Keratinocyte (primary cell): ENCODE data around the gene AXL. TPM values are rescaled to one million over a fixed set of nuclear protein-coding genes. Genes with fewer than 3 reads are reported as not detected.

Experiments
- DNase-seq: peaks from one replicate; pipeline ENCODE4 v3.0.0-alpha.2; 2011; ENCODE audit warnings: low read depth, missing footprints, low spot score
- FAIRE-seq: peaks from 2 replicates; lab custom pipeline; 2011; peaks lifted over from hg19 to GRCh38; lab: Jason Lieb, UNC
- H2AFZ ChIP-seq: 2 replicates; pipeline ENCODE4 v1.6.0; 2012; ENCODE audit warnings: low read length, control low read depth, inconsistent platforms; ENCODE audit not compliant: control insufficient read depth
- H3K27ac ChIP-seq: 2 replicates; pipeline ENCODE4 v1.5.1; 2011; ENCODE audit warnings: low read length; ENCODE audit not compliant: control insufficient read depth, insufficient read depth
- H3K27me3 ChIP-seq: 3 replicates; pipeline ENCODE4 v1.6.0; 2011; ENCODE audit warnings: low read length; ENCODE audit not compliant: control insufficient read depth, insufficient read depth; ENCODE audit errors: extremely low read depth
- H3K36me3 ChIP-seq, 2 experiments: 2 replicates in 1 of 2; 3 replicates in 1 of 2; pipeline ENCODE4 v1.5.1; 2011; ENCODE audit warnings: low read length in 2 of 2, mild to moderate bottlenecking in 1 of 2; ENCODE audit not compliant: control insufficient read depth in 2 of 2, insufficient read depth in 2 of 2; ENCODE audit errors: extremely low read depth in 1 of 2
- H3K4me1 ChIP-seq: 3 replicates; pipeline ENCODE4 v1.5.1; 2011; ENCODE audit warnings: low read length; ENCODE audit not compliant: control insufficient read depth, insufficient read depth; ENCODE audit errors: extremely low read depth
- H3K4me2 ChIP-seq: 3 replicates; pipeline ENCODE4 v1.6.0; 2011; ENCODE audit warnings: low read depth, low read length; ENCODE audit not compliant: control insufficient read depth, insufficient read depth; ENCODE audit errors: extremely low read depth
- H3K4me3 ChIP-seq, 3 experiments: fragments of 200-600 bp in 1 of 3; sonication (generic) in 1 of 3; 2 replicates in 2 of 3; 3 replicates in 1 of 3; pipeline ENCODE4 v1.5.1; 2011 to 2016; ENCODE audit warnings: low read length in 3 of 3, mild to moderate bottlenecking in 3 of 3, control low read depth in 2 of 3, inconsistent platforms in 1 of 3, low read depth in 1 of 3, mixed read lengths in 1 of 3, mixed run types in 1 of 3, moderate library complexity in 1 of 3; ENCODE audit not compliant: control insufficient read depth in 2 of 3, insufficient read depth in 2 of 3; ENCODE audit errors: extremely low read depth in 1 of 3
- H3K79me2 ChIP-seq: 2 replicates; pipeline ENCODE4 v1.6.0; 2012; ENCODE audit warnings: low read length; ENCODE audit not compliant: control insufficient read depth, insufficient read depth
- H3K9ac ChIP-seq: 3 replicates; pipeline ENCODE4 v1.6.0; 2011; ENCODE audit warnings: low read length; ENCODE audit not compliant: control insufficient read depth, insufficient read depth; ENCODE audit errors: extremely low read depth
- H3K9me1 ChIP-seq: 3 replicates; pipeline ENCODE4 v1.6.0; 2011; ENCODE audit warnings: low read length; ENCODE audit not compliant: control insufficient read depth, insufficient read depth; ENCODE audit errors: extremely low read depth
- H3K9me3 ChIP-seq: 2 replicates; pipeline ENCODE4 v1.5.1; 2012; ENCODE audit warnings: low read depth, low read length; ENCODE audit not compliant: control insufficient read depth
- H4K20me1 ChIP-seq: 3 replicates; pipeline ENCODE4 v1.6.0; 2011; ENCODE audit warnings: low read length; ENCODE audit not compliant: control insufficient read depth, insufficient read depth; ENCODE audit errors: extremely low read depth
- CTCF ChIP-seq, 3 experiments: IDR thresholded peaks in 1 of 3; conservative IDR thresholded peaks in 1 of 3; optimal IDR thresholded peaks in 1 of 3; 2 replicates in 2 of 3; 3 replicates in 1 of 3; pipeline versions ENCODE3 to v1.5.1; 2011; ENCODE audit warnings: low read length in 3 of 3, mild to moderate bottlenecking in 3 of 3, moderate library complexity in 2 of 3, control low read depth in 1 of 3, inconsistent platforms in 1 of 3; ENCODE audit not compliant: insufficient read depth in 2 of 3; ENCODE audit errors: extremely low read depth in 1 of 3
- EZH2 ChIP-seq: IDR thresholded peaks from one replicate; pipeline ENCODE4 v1.6.1; 2012; ENCODE audit warnings: inconsistent platforms, mild to moderate bottlenecking, low read length, moderate library complexity
- dilution Hi-C: fragments of 300-500 bp; cut with MboI; formaldehyde crosslinking; loops from one replicate; pipeline ENCODE4 v1.7.0; 2020; ENCODE audit warnings: low sequenced_read_pairs; ENCODE audit not compliant: extremely low pct_ligation_motif_present
- polyA plus RNA-seq, 5 experiments: library from polyadenylated mRNA; depleted of rRNA in 3 of 5; stranded (reverse) in 3 of 5; stranded (forward) in 1 of 5; unstranded in 1 of 5; fragments of >200 nt; gene quantifications; 1 replicate in 1 of 5; 2 replicates in 3 of 5; 3 replicates in 1 of 5; pipeline versions ENCODE4 v1.2.1 to v1.2.3, GENCODE V29; 2011 to 2012; ENCODE audit warnings: missing spikeins in 2 of 5, low read depth in 1 of 5, low replicate concordance in 1 of 5

AXL gene
- polyA plus RNA-seq, 1 donor (not counting 4 experiments of a cell fraction or from before 2014, with no cell fraction given) = 21.7 TPM

GRCh38 chr19:41233748-41234240, 14.8 kb downstream of the AXL start:
- DNase-seq (no peak), FAIRE-seq (no peak)
- H3K9me1 ChIP-seq = no peaks in the 10 kb centered on the region
- no peak overlapping the region for H3K9ac ChIP-seq
- no peak overlapping the region for H3K4me2 ChIP-seq
- H3K4me1 ChIP-seq = no peaks in the 10 kb centered on the region
- no peaks in the 10 kb centered on the region for H3K27me3 ChIP-seq
- no peaks in the 10 kb centered on the region for H3K9me3 ChIP-seq
- no peak overlapping the region for H2AFZ ChIP-seq
- peaks cover 5 to 25% of the 10 kb centered on the region in 2 experiments for H3K36me3 ChIP-seq
- no peaks in the 10 kb centered on the region for H4K20me1 ChIP-seq
- dilution Hi-C loops = no loop called here
- H3K27ac ChIP-seq = no peak overlapping the region
- H3K4me3 ChIP-seq = no peak overlapping the region
- peaks cover 2% of the 10 kb centered on the region for H3K79me2 ChIP-seq
- no peak for TF ChIP-seq CTCF (optimal IDR thresholded peaks at IDR 0.05 in 1 of 3, IDR thresholded peaks at IDR 0.05 in 1 of 3, conservative IDR thresholded peaks at IDR 0.05 in 1 of 3; ENCODE audit: extremely low read depth in 1 of 3, insufficient read depth in 2 of 3, low read length in 3 of 3)
- no peak for TF ChIP-seq EZH2

GRCh38 chr19:41234512-41235168, 15.6 kb downstream of the AXL start:
- TF ChIP-seq CTCF (optimal IDR thresholded peaks at IDR 0.05 in 1 of 3, IDR thresholded peaks at IDR 0.05 in 1 of 3, conservative IDR thresholded peaks at IDR 0.05 in 1 of 3; ENCODE audit: extremely low read depth in 1 of 3, insufficient read depth in 2 of 3, low read length in 3 of 3) (no peak), EZH2 (no peak)
- FAIRE-seq = no peak
- no peak overlapping the region for H3K27ac ChIP-seq
- no peaks in the 10 kb centered on the region for H3K4me1 ChIP-seq
- DNase-seq = no peak
- H3K4me3 ChIP-seq = no peak overlapping the region
- no peak overlapping the region for H3K4me2 ChIP-seq
- no peak overlapping the region for H2AFZ ChIP-seq
- H3K79me2 ChIP-seq = peaks cover 2% of the 10 kb centered on the region
- no peaks in the 10 kb centered on the region for H3K27me3 ChIP-seq
- dilution Hi-C loops = no loop called here
- no peaks in the 10 kb centered on the region for H4K20me1 ChIP-seq
- H3K9me1 ChIP-seq = no peaks in the 10 kb centered on the region
- H3K9ac ChIP-seq = no peak overlapping the region
- no peaks in the 10 kb centered on the region for H3K9me3 ChIP-seq
- peaks cover 5 to 25% of the 10 kb centered on the region in 2 experiments for H3K36me3 ChIP-seq
